HG02852 (cell line): Measurements from ENCODE around the gene TBC1D25.
A peak's percentile ranks its signal among the peaks of the same experiment; 100 is the strongest.

Experiments
- ATAC-seq: cut with Tn5 transposase; IDR thresholded peaks from one replicate; pipeline ENCODE4 v1.9.1; 2021; ENCODE audit warnings: mild to moderate bottlenecking, moderate library complexity; ENCODE audit not compliant: unreplicated experiment

The TBC1D25 gene

GRCh38 chrX:48539345-48540027 lies at the start of gene TBC1D25:
TBC1D25 (plus strand) TSS chrX:48539714; CDS start chrX:48539798, 84 bp downstream.
- ATAC-seq: peak; percentile 61

- no peak for ATAC-seq
These were observed 49.6 kb upstream of the TBC1D25 start for GRCh38 chrX:48489892-48490291.

- no peak for ATAC-seq
These were observed 48.9 kb upstream of the TBC1D25 start for GRCh38 chrX:48490661-48491060.

- ATAC-seq: no peak
These were observed 47.7 kb upstream of the TBC1D25 start for GRCh38 chrX:48491809-48492208.

- ATAC-seq: no peak
These were observed 47.1 kb upstream of the TBC1D25 start for GRCh38 chrX:48492293-48492910.

GRCh38 chrX:48493890-48494364 lies 45.6 kb upstream of the TBC1D25 start:
- ATAC-seq: no peak

GRCh38 chrX:48496660-48497059 lies 42.9 kb upstream of the TBC1D25 start:
- no peak for ATAC-seq

- ATAC-seq: no peak
These were observed 41.6 kb upstream of the TBC1D25 start for GRCh38 chrX:48497871-48498270.

GRCh38 chrX:48498374-48498809 lies 41.1 kb upstream of the TBC1D25 start:
- no peak for ATAC-seq

- ATAC-seq: no peak
These were observed 35.3 kb upstream of the TBC1D25 start for GRCh38 chrX:48504261-48504660.

GRCh38 chrX:48505481-48505880 lies 34.0 kb upstream of the TBC1D25 start:
- no peak for ATAC-seq

- ATAC-seq: no peak
These were observed 32.3 kb upstream of the TBC1D25 start for GRCh38 chrX:48507246-48507645.

- ATAC-seq: peak; percentile 77
These were observed 30.9 kb upstream of the TBC1D25 start, which contains the start of gene PORCN for GRCh38 chrX:48508400-48509244. PORCN (plus strand) TSS chrX:48508992; CDS start chrX:48509821, 829 bp downstream.

- peak; percentile 13 for ATAC-seq
These were observed 30.3 kb upstream of the TBC1D25 start for GRCh38 chrX:48509245-48509590.

- no peak for ATAC-seq
These were observed 29.9 kb upstream of the TBC1D25 start for GRCh38 chrX:48509619-48510018.

- ATAC-seq: no peak
These were observed 28.0 kb upstream of the TBC1D25 start for GRCh38 chrX:48511560-48511959.

GRCh38 chrX:48512371-48512935 lies 27.1 kb upstream of the TBC1D25 start:
- no peak for ATAC-seq

GRCh38 chrX:48513670-48514069 lies 25.8 kb upstream of the TBC1D25 start:
- no peak for ATAC-seq

- no peak for ATAC-seq
These were observed 25.2 kb upstream of the TBC1D25 start for GRCh38 chrX:48514126-48514806.

- ATAC-seq: no peak
These were observed 24.6 kb upstream of the TBC1D25 start for GRCh38 chrX:48514868-48515460.
